ENCODE results near the gene ETFA.

Gene ETFA

GRCh38 chr15:76311100-76311953 lies at the start of gene ETFA:
ETFA (minus strand) TSS chr15:76311469; CDS start chr15:76311388, 81 bp downstream.
- Mint-ChIP-seq H3K27ac (peak within 1 kb of the TSS; percentile 80 to 94 (median 83)), H3K4me3 (peak within 1 kb of the TSS; percentile 89 to 96 (median 92)), H3K4me1 (peaks cover 27% of the 10 kb centered on the region), H3K36me3 (ENCODE audit: low read depth) (peaks cover 10% of the 10 kb centered on the region), H3K9me3 (no peaks in the 10 kb centered on the region), H3K27me3 (ENCODE audit: low read depth) (no peaks in the 10 kb centered on the region)
- TF ChIP-seq CTCF (IDR thresholded peaks at IDR 0.05; ENCODE audit: unreplicated experiment in 3 of 3): no peak

- Mint-ChIP-seq H3K27me3 (ENCODE audit: low read depth) (peaks cover 8% of the 10 kb centered on the region), H3K36me3 (ENCODE audit: low read depth) (no peaks in the 10 kb centered on the region), H3K9me3 (no peaks in the 10 kb centered on the region), H3K4me3 (no peak overlapping the region), H3K27ac (no peak overlapping the region), H3K4me1 (no peaks in the 10 kb centered on the region)
- no peak for TF ChIP-seq CTCF (IDR thresholded peaks at IDR 0.05; ENCODE audit: unreplicated experiment in 3 of 3)
Observed at GRCh38 chr15:76360416-76360815, 49.1 kb upstream of the ETFA start.

- Mint-ChIP-seq H3K27ac (no peak overlapping the region), H3K36me3 (ENCODE audit: low read depth) (no peaks in the 10 kb centered on the region), H3K4me1 (no peaks in the 10 kb centered on the region), H3K9me3 (no peaks in the 10 kb centered on the region), H3K4me3 (no peak overlapping the region), H3K27me3 (ENCODE audit: low read depth) (peaks cover 9% of the 10 kb centered on the region)
- no peak for TF ChIP-seq CTCF (IDR thresholded peaks at IDR 0.05; ENCODE audit: unreplicated experiment in 3 of 3)
Observed at GRCh38 chr15:76359152-76359551, 47.9 kb upstream of the ETFA start.

- H3K27ac Mint-ChIP-seq: no peak overlapping the region
- no peak overlapping the region for H3K4me3 Mint-ChIP-seq
- no peaks in the 10 kb centered on the region for H3K4me1 Mint-ChIP-seq
- TF ChIP-seq CTCF (IDR thresholded peaks at IDR 0.05; ENCODE audit: unreplicated experiment in 3 of 3): no peak
- H3K36me3 Mint-ChIP-seq (ENCODE audit: low read depth): no peaks in the 10 kb centered on the region
- peaks cover 15% of the 10 kb centered on the region for H3K27me3 Mint-ChIP-seq (ENCODE audit: low read depth)
- H3K9me3 Mint-ChIP-seq: no peaks in the 10 kb centered on the region
Observed at GRCh38 chr15:76358453-76358852, 47.2 kb upstream of the ETFA start.

DNA sequence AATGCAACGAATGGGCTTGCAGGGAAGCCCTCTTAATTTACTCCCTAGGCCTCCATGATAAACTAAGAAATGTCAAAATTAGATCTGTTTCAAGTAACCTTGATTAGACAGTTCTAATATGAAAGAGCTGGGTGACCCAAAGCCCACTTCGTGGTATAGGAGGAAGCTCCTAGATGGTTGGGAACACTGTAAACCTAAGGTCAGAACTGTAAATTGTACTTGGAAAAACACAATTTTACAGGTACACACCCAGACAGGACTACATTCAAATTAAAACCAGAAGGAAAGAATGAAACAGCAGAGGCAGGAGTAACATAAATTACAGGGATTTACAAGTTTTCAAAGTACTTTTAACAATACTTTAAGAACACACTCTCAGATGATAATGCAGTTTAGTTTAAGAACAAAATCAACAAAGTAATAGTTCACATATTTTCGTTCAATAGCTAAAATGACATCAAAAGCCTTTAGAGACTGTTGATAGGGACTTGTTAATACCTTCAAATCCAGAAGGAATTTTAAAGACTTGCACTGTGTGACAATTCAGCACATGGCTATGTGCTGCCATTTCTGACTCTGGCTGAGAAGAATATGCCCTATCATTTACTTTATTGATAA lies 43.7 kb upstream of the ETFA start:
- Mint-ChIP-seq H3K27ac (no peak overlapping the region), H3K9me3 (no peaks in the 10 kb centered on the region), H3K36me3 (ENCODE audit: low read depth) (peaks cover 4% of the 10 kb centered on the region), H3K27me3 (ENCODE audit: low read depth) (peaks cover 38% of the 10 kb centered on the region), H3K4me1 (no peaks in the 10 kb centered on the region), H3K4me3 (no peak overlapping the region)
- TF ChIP-seq CTCF (IDR thresholded peaks at IDR 0.05; ENCODE audit: unreplicated experiment in 3 of 3): no peak

Data from nephron (organoid).